A673 (cell line): ENCODE data around the gene RNF168. TPM values are rescaled to one million over a fixed set of nuclear protein-coding genes. Genes with fewer than 3 reads are reported as not detected.
"Not testable (repeated sequence)": the region's sequence is repeated elsewhere in the genome, so short reads cannot be mapped to it uniquely, and the experiment has no call there.

Experiments used
- BruUV-seq: library from RNA; stranded (reverse); fragments of 400-500 nt; replicated peaks from 2 replicates; lab custom pipeline; 2021; lab: Mats Ljungman, UMichigan
- CTCF ChIA-PET: fragments of 300-600 bp; sonication (Branson Sonifier 250); formaldehyde crosslinking; loops from one replicate; lab custom pipeline; 2022; ENCODE audit warnings: antibody characterized with exemption; lab: Charles Lee
- POLR2A ChIA-PET: fragments of 300-600 bp; sonication (Branson Sonifier 250); formaldehyde crosslinking; loops from one replicate; lab custom pipeline; 2022; ENCODE audit warnings: antibody characterized with exemption; ENCODE audit not compliant: low non-redundant PET; lab: Charles Lee
- DNase-seq: peaks from one replicate; pipeline ENCODE4 v3.0.0-alpha.2; 2015; ENCODE audit warnings: low spot score
- H3K27ac ChIP-seq: fragments of 200-600 bp; sonication (generic); 2 replicates; pipeline ENCODE4 v1.5.1; 2016; ENCODE audit warnings: mixed run types, low read depth, mild to moderate bottlenecking, mixed read lengths, antibody characterized with exemption, low read length; ENCODE audit not compliant: poor library complexity, severe bottlenecking
- H3K27me3 ChIP-seq: fragments of 200-600 bp; sonication (generic); replicated peaks from 2 replicates; pipeline ENCODE4 v1.6.1; 2017; ENCODE audit warnings: mixed run types, low read depth, mild to moderate bottlenecking, mixed read lengths, antibody characterized with exemption, low read length; ENCODE audit not compliant: insufficient read depth, poor library complexity
- H3K36me3 ChIP-seq: fragments of 200-600 bp; sonication (generic); 2 replicates; pipeline ENCODE4 v1.6.1; 2016; ENCODE audit warnings: mixed run types, mild to moderate bottlenecking, mixed read lengths, antibody characterized with exemption, low read length; ENCODE audit not compliant: insufficient read depth, poor library complexity, severe bottlenecking
- H3K4me1 ChIP-seq: fragments of 200-600 bp; sonication (generic); 2 replicates; pipeline ENCODE4 v1.6.1; 2017; ENCODE audit warnings: mixed run types, mild to moderate bottlenecking, mixed read lengths, antibody characterized with exemption, low read length; ENCODE audit not compliant: insufficient read depth, poor library complexity, severe bottlenecking
- H3K4me3 ChIP-seq: fragments of 200-600 bp; sonication (generic); 2 replicates; pipeline ENCODE4 v1.5.1; 2016; ENCODE audit warnings: low read depth, mixed run types, mild to moderate bottlenecking, mixed read lengths, low read length; ENCODE audit not compliant: poor library complexity, severe bottlenecking
- H3K9me3 ChIP-seq: fragments of 200-600 bp; sonication (generic); 2 replicates; pipeline ENCODE4 v1.6.1; 2016; ENCODE audit warnings: mixed run types, low read depth, mild to moderate bottlenecking, mixed read lengths, antibody characterized with exemption, low read length; ENCODE audit not compliant: poor library complexity, severe bottlenecking
- CTCF ChIP-seq: fragments of 300-800, 200-600 bp; sonication (generic); conservative IDR thresholded peaks from 2 replicates; pipeline ENCODE4 v1.5.1; 2017; ENCODE audit warnings: low read depth, mild to moderate bottlenecking, antibody characterized with exemption, low read length, moderate library complexity, mixed read lengths
- EZH2 ChIP-seq: fragments of 200-600 bp; sonication (generic); IDR thresholded peaks from 2 replicates; pipeline ENCODE4 v1.6.1; 2017; ENCODE audit warnings: borderline replicate concordance, low read depth, mild to moderate bottlenecking, mixed read lengths, antibody characterized with exemption, low read length; ENCODE audit not compliant: poor library complexity, severe bottlenecking
- intact Hi-C: fragments of 100-400 bp; cut with micrococcal nuclease; formaldehyde crosslinking; loops from one replicate; pipeline ENCODE4 v1.10.0; 2022; ENCODE audit not compliant: unreplicated experiment
- total RNA-seq: library from RNA; stranded (reverse); gene quantifications from 2 replicates; pipeline ENCODE4 v1.2.3, GENCODE V29; 2021

Gene RNF168
- total RNA-seq, 1 experiment from 2014 or later = 42.9 TPM

DNA sequence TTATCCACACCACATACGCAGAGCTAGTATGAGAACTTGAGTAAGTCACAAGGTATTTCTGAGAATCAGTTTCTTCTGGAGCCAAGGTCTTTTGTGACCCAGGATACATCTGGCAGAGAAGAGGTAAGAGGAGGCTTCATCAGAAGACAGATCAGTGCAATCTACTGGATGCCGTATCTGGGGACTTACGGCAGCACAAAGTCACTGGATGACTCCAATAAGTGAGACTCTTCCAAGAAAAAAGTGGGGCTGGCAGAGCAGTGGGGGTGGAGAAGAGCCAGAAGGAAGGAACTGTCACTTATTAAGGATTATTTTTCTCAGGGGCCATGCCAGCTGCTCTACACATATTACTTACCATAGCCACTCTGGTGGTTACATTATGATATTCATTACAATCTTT, 39.8 kb downstream of the RNF168 start:
- intact Hi-C loops = no loop called here
- Histone ChIP-seq H3K4me3 (no peak overlapping the region), H3K9me3 (no peaks in the 10 kb centered on the region), H3K36me3 (no peaks in the 10 kb centered on the region), H3K27ac (no peak overlapping the region), H3K4me1 (no peaks in the 10 kb centered on the region), H3K27me3 (no peaks in the 10 kb centered on the region)
- TF ChIP-seq CTCF (no peak), EZH2 (no peak)
- POLR2A ChIA-PET = no interaction called here
- CTCF ChIA-PET = no interaction called here
- BruUV-seq = no TSS peak
- DNase-seq = no peak

- H3K9me3 ChIP-seq = no peaks in the 10 kb centered on the region
- ChIA-PET POLR2A (no interaction called here), CTCF (no interaction called here)
- no peak for TF ChIP-seq EZH2
- TF ChIP-seq CTCF = no peak
- no peaks in the 10 kb centered on the region for H3K36me3 ChIP-seq
- BruUV-seq = no TSS peak
- no peak for DNase-seq
- no peaks in the 10 kb centered on the region for H3K27me3 ChIP-seq
- intact Hi-C loops = no loop called here
- no peak overlapping the region for H3K4me3 ChIP-seq
- no peak overlapping the region for H3K27ac ChIP-seq
- H3K4me1 ChIP-seq = no peaks in the 10 kb centered on the region
Measured at GRCh38 chr3:196463478-196463756, 40.2 kb downstream of the RNF168 start.

DNA sequence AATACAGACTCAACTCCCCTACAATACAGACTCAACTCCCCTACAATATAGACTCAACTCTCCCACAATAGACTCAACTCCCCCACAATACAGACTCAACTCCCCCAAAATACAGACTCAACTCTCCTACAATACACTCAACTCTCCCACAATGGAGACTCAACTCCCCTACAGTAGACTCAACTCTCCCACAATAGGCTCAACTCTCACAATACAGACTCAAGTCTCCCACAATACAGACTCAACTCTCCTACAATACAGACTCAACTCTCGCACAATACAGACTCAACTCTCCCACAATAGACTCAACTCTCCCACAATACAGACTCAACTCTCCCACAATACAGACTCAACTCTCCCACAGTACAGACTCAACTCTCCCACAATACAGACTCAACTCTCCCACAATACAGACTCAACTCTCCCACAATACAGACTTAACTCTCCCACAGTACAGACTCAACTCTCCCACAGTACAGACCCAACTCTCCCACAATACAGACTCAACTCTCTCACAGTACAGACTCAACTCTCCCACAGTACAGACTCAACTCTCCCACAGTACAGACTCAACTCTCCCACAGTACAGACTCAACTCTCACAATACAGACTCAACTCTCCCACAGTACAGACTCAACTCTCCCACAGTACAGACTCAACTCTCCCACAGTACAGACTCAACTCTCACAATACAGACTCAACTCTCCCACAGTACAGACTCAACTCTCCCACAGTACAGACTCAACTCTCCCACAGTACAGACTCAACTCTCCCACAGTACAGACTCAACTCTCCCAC, 40.7 kb downstream of the RNF168 start:
- CTCF ChIA-PET, H3K27ac ChIP-seq, POLR2A ChIA-PET, H3K36me3 ChIP-seq, H3K9me3 ChIP-seq, H3K4me1 ChIP-seq, BruUV-seq, H3K27me3 ChIP-seq, intact Hi-C loops, H3K4me3 ChIP-seq, DNase-seq: not testable (repeated sequence)

GRCh38 chr3:196458063-196458462, 45.5 kb downstream of the RNF168 start:
- BruUV-seq = no TSS peak
- Histone ChIP-seq H3K9me3 (no peaks in the 10 kb centered on the region), H3K27ac (no peak overlapping the region), H3K36me3 (no peaks in the 10 kb centered on the region), H3K27me3 (no peaks in the 10 kb centered on the region), H3K4me1 (no peaks in the 10 kb centered on the region), H3K4me3 (no peak overlapping the region)
- no peak for DNase-seq
- no peak for TF ChIP-seq CTCF
- no peak for TF ChIP-seq EZH2
- intact Hi-C loops = no loop called here
- ChIA-PET POLR2A (no interaction called here), CTCF (interaction anchor here (0.7 kb wide), 2 partner anchors 26 to 189 kb away, joined by 4 to 5 read pairs; partner anchors contain the start of gene UBXN7)

DNA sequence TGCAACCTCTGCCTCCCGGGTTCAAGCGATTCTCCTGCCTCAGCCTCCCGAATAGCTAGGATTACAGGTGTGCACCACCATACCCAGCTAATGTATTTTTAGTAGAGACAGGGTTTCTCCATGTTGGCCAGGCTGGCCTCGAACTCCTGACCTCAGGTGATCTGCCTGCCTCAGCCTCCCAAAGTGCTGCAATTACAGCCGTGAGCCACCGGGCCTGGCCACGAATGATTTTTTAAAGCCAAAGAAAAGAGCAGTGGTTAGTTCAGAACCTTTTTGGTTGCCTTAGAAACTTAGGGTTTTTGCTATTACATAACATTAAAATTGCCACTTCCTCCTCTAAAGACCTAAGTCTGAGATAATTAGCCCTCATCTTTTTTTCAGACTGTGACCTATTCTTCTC, 46.1 kb downstream of the RNF168 start:
- H3K36me3 ChIP-seq, BruUV-seq, H3K27me3 ChIP-seq, H3K4me3 ChIP-seq, H3K9me3 ChIP-seq, H3K27ac ChIP-seq, H3K4me1 ChIP-seq, intact Hi-C loops, POLR2A ChIA-PET: not testable (repeated sequence)
- peak; percentile 43 for DNase-seq
- CTCF ChIA-PET = interaction anchor here (0.6 to 0.7 kb wide), 3 partner anchors 8 to 188 kb away, joined by 4 to 7 read pairs (median 5); partner anchors contain the start of gene UBXN7
